HepG2 (cell line): ENCODE data around the gene CACNA1H. TPM values are rescaled to one million over a fixed set of nuclear protein-coding genes. Genes with fewer than 3 reads are reported as not detected.
A peak's percentile ranks its signal among the peaks of the same experiment; 100 is the strongest.

Experiments used
- ARID3A ChIP-seq: IDR thresholded peaks from 2 replicates; pipeline ENCODE4 v1.6.1; 2012; ENCODE audit warnings: low read depth, low read length, improper control_type of control experiment
- ATF3 ChIP-seq: sonication (generic); formaldehyde crosslinking; IDR thresholded peaks from 2 replicates; pipeline ENCODE4 v1.4.0; 2020; ENCODE audit warnings: missing genetic modification reagents
- ETS1 ChIP-seq: sonication (generic); formaldehyde crosslinking; IDR thresholded peaks from 2 replicates; pipeline ENCODE4 v1.4.0; 2020; ENCODE audit warnings: missing genetic modification reagents
- IRX3 ChIP-seq: sonication (generic); formaldehyde crosslinking; IDR thresholded peaks from 2 replicates; pipeline ENCODE4 v1.8.1; 2023; ENCODE audit warnings: mild to moderate bottlenecking, low read depth, missing genetic modification reagents, borderline replicate concordance
- ISL2 ChIP-seq: sonication (generic); formaldehyde crosslinking; IDR thresholded peaks from 2 replicates; pipeline ENCODE4 v1.5.0; 2020; ENCODE audit warnings: missing genetic modification reagents
- LCORL ChIP-seq, 2 experiments: fragments of 450-650 bp in 1 of 2; sonication (generic) in 1 of 2; formaldehyde crosslinking in 1 of 2; IDR thresholded peaks; 2 replicates each; pipeline versions ENCODE4 v1.5.0 to v1.6.1; 2017 to 2020; ENCODE audit warnings: antibody characterized with exemption in 1 of 2, missing genetic modification reagents in 1 of 2
- MED13 ChIP-seq: sonication (generic); formaldehyde crosslinking; IDR thresholded peaks from 2 replicates; pipeline ENCODE4 v1.5.0; 2020; ENCODE audit warnings: missing genetic modification reagents
- MLXIP ChIP-seq: sonication (generic); formaldehyde crosslinking; IDR thresholded peaks from 2 replicates; pipeline ENCODE4 v1.9.0; 2021; ENCODE audit warnings: missing genetic modification reagents, borderline replicate concordance
- PRMT3 ChIP-seq: sonication (generic); formaldehyde crosslinking; IDR thresholded peaks from 2 replicates; pipeline ENCODE4 v1.8.1; 2022; ENCODE audit warnings: low read depth, mild to moderate bottlenecking, moderate library complexity, missing genetic modification reagents, borderline replicate concordance
- REPIN1 ChIP-seq: sonication (generic); formaldehyde crosslinking; IDR thresholded peaks from 2 replicates; pipeline ENCODE4 v1.8.0; 2022; ENCODE audit warnings: missing genetic modification reagents, low read depth, mild to moderate bottlenecking, borderline replicate concordance
- SALL2 ChIP-seq: sonication (generic); formaldehyde crosslinking; IDR thresholded peaks from 2 replicates; pipeline ENCODE4 v1.8.1; 2023; ENCODE audit warnings: mild to moderate bottlenecking, missing genetic modification reagents, inconsistent platforms
- TBX2 ChIP-seq: sonication (generic); formaldehyde crosslinking; IDR thresholded peaks from 2 replicates; pipeline ENCODE4 v1.5.0; 2020; ENCODE audit warnings: missing genetic modification reagents, mild to moderate bottlenecking, borderline replicate concordance
- ZNF225 ChIP-seq: sonication (generic); formaldehyde crosslinking; IDR thresholded peaks from 2 replicates; pipeline ENCODE4 v1.4.0; 2020; ENCODE audit warnings: mild to moderate bottlenecking, missing genetic modification reagents
- ZNF253 ChIP-seq: sonication (generic); formaldehyde crosslinking; IDR thresholded peaks from 2 replicates; pipeline ENCODE4 v1.8.0; 2022; ENCODE audit warnings: mild to moderate bottlenecking, missing genetic modification reagents, borderline replicate concordance
- ZNF639 ChIP-seq: conservative IDR thresholded peaks from 2 replicates; pipeline ENCODE4 v1.6.1; 2018; ENCODE audit warnings: missing genetic modification reagents
- ZXDC ChIP-seq: sonication (generic); formaldehyde crosslinking; IDR thresholded peaks from 2 replicates; pipeline ENCODE4 v1.5.0; 2020; ENCODE audit warnings: mild to moderate bottlenecking, missing genetic modification reagents
- polyA plus RNA-seq, 8 experiments: library from polyadenylated mRNA; depleted of rRNA in 3 of 8; stranded (reverse) in 7 of 8; unstranded in 1 of 8; fragments of >200 nt; fragmentation: Illumina TruSeq in 4 of 8; extraction: Trizol in 4 of 8; gene quantifications; 2 replicates each; pipeline versions ENCODE4 v1.2.1 to v1.2.3, GENCODE V29; 2011 to 2016; ENCODE audit warnings: low read depth in 4 of 8, missing spikeins in 1 of 8, mixed read lengths in 1 of 8; ENCODE audit not compliant: insufficient read depth in 1 of 8
- total RNA-seq, 5 experiments: library from RNA; depleted of rRNA; stranded (reverse); fragments of >200 nt; fragmentation: Illumina TruSeq; extraction: Trizol; gene quantifications; 2 replicates each; pipeline ENCODE4 v1.2.3, GENCODE V29; 2016; ENCODE audit warnings: low read depth in 1 of 5

CACNA1H gene
- total and polyA plus RNA-seq, 2 of the 13 experiments (the other 11 are each of a cell fraction or from before 2014, with no cell fraction given) = 0.40 to 1.8 TPM

- TF ChIP-seq ZXDC (peak; percentile 66; the same call in 1 of the 2 replicates), ZNF225 (0 out of 2 replicates have a peak, but pooled peaks have one; percentile 49), REPIN1 (CRISPR knock-in tag) (no peak), SALL2 (CRISPR knock-in tag) (peak; percentile 76; the same call in 1 of the 2 replicates), ETS1 (0 out of 2 replicates have a peak, but pooled peaks have one; percentile 72), MLXIP (peak; percentile 75; the same call in 1 of the 2 replicates), ISL2 (CRISPR knock-in tag) (peak; percentile 52; the same call in 1 of the 2 replicates), ZNF253 (CRISPR knock-in tag) (peak; percentile 51; the same call in 1 of the 2 replicates), ARID3A (no peak), ZNF639 (CRISPR knock-in tag) (0 out of 2 replicates have a peak, but pooled peaks have one; percentile 41), TBX2 (CRISPR knock-in tag) (peak; percentile 51; the same call in 1 of the 2 replicates), PRMT3 (CRISPR knock-in tag) (peak; percentile 51; the same call in 1 of the 2 replicates), IRX3 (CRISPR knock-in tag) (peak; percentile 68; the same call in 1 of the 2 replicates), MED13 (CRISPR knock-in tag) (peak; percentile 64; the same call in 1 of the 2 replicates), LCORL (IDR thresholded peaks at IDR 0.05) (no peak), LCORL (CRISPR knock-in tag; IDR thresholded peaks at IDR 0.05) (no peak), ATF3 (CRISPR knock-in tag) (peak; percentile 58; the same call in 1 of the 2 replicates)
Measured at GRCh38 chr16:1188432-1189189, 35.7 kb downstream of the CACNA1H start (continued).
